ENCODE results near the gene AFF3. TPM values are rescaled to one million over a fixed set of nuclear protein-coding genes. Genes with fewer than 3 reads are reported as not detected.

AFF3 gene
- total and polyA plus RNA-seq, 2 of the 8 experiments (the other 6 are each of a cell fraction or from before 2014, with no cell fraction given) = 0.27 to 3.0 TPM

DNA sequence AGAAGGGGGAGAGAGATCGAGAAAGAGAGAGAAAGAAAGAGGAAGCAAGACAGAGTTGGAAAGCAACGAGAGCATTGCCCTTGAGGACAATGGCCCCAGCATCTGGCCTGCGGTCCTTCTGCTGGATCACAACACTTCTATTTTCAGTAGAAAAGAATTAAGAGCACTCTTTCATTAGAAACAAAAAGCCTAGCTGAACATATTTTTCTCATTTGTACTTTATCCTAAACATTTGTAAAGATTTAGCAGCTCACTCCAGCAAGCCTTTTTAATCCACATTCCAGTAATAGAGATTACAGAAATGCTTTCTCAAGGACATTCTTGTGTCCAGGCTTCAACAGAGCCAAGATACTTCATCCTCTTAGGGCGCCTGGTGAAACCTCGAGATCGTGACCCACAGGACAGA is 31.6 kb upstream of the AFF3 start (continued):
- TF ChIP-seq HDAC6 (IDR thresholded peaks at IDR 0.05; ENCODE audit: low read depth, low read length) = no peak
- no peak for TF ChIP-seq EZH2 (IDR thresholded peaks at IDR 0.05; ENCODE audit: low read depth, low read length, severe bottlenecking)
- no peak for TF ChIP-seq BRCA1 (IDR thresholded peaks at IDR 0.05; ENCODE audit: low read depth, low read length)
- TF ChIP-seq EGR1 (IDR thresholded peaks at IDR 0.05; ENCODE audit: borderline replicate concordance, low read depth, low read length) = no peak
- no peak for TF ChIP-seq CBX8 (IDR thresholded peaks at IDR 0.05; ENCODE audit: borderline replicate concordance, low read depth, low read length)
- TF ChIP-seq CTBP2 (IDR thresholded peaks at IDR 0.05; ENCODE audit: borderline replicate concordance, insufficient read depth, insufficient read length, low read length) = no peak
